Ramos (cell line): ENCODE measurements around the gene AIMP1.

Experiments used
- in situ Hi-C: fragments of 300-500 bp; cut with MboI; formaldehyde crosslinking; loops from one replicate; pipeline ENCODE4 v1.14.3; 2022; ENCODE audit warnings: low sequenced_read_pairs; ENCODE audit not compliant: unreplicated experiment

AIMP1 gene

GRCh38 chr4:106315968-106316772 is at the start of gene AIMP1, which contains the start of gene TBCK:
Gene AIMP1 (plus strand): TSS chr4:106316550. CDS start chr4:106325010, 8,460 bp downstream.
Gene TBCK (minus strand): TSS chr4:106316209. CDS start chr4:106308960, 7,249 bp downstream.
- in situ Hi-C loops, result no loop called here

DNA sequence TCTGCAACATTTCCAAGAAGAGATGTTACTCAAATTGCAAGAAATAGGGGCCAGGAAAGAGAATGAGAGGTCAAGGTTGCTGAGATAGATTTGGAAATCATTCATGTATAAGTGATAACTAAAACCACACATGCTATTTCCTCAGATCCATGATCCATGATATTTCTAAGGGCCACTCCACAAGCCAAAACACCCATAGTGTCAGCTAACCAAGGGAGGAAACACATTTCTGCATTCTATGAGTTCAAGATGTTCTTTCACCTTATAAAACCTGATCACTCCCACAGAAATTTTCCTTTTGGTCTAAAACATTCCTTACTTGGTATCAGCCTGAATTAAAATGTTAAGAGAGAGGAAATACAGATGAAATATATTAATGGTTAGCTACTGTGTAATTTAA is 47.6 kb upstream of the AIMP1 start:
- in situ Hi-C loops, result no loop called here

DNA sequence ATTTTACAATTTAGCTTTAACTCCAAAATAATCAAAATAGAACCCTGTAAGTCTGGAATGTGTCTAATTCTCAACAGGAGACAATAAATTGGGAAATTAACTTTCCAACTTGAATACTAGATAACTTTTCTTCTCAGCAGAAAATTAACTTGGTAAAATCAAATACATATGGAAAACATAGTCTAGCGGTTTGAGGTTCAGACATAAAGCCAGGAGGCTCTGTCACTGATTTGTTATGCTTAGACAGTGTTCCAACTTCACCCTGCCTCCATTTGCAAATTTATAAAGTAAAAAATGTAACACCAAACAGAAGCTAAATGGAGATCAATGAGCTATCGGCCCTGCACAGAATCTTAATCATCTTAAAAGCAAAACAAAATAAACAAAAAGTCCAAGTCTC is 46.6 kb upstream of the AIMP1 start:
- in situ Hi-C loops, result no loop called here

DNA sequence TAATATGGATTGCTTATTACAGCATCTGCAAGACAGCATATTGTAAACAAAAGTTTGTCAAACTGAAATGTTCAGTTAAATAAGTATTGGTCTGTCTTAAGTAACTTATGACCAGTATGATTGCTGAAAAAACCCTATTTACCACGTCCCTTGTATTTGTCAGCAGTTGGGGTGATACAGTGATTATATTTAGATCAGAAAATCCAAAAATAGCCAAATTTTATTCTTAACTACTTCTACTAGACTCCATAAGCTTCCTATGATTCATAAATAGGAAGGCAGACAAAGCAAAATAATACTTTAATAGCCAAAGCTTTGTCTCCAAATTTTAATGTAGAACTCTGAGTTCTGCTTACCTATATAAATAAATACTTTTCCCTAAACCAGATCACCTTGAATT is 45.6 kb upstream of the AIMP1 start:
- in situ Hi-C loops, result no loop called here

- in situ Hi-C loops, result no loop called here
Measured at GRCh38 chr4:106273831-106274230, 42.5 kb upstream of the AIMP1 start.

DNA sequence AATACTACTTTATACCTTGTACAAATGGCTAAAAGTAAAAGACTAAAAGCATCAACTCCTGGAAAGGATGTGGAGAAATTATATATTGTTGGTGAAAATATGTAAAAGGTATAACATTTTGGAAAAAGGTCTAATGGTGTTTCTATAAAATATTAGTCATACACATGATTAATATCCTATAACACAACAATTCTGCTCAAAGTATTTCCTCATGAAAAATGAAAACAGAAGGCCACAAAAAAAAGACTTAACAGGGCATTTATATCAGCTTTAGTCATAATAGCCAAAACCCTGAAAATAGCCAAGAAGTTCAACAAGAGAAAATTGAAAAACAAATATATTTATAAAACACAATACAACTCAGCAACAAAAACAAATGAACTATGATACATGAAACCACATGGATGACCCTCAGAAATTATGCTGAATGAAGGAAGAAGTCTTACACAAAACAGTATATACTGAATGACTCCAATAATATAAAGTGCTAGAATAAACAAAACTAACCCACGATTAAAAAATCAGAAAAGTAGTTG is 39.1 kb upstream of the AIMP1 start:
- in situ Hi-C loops, result no loop called here

DNA sequence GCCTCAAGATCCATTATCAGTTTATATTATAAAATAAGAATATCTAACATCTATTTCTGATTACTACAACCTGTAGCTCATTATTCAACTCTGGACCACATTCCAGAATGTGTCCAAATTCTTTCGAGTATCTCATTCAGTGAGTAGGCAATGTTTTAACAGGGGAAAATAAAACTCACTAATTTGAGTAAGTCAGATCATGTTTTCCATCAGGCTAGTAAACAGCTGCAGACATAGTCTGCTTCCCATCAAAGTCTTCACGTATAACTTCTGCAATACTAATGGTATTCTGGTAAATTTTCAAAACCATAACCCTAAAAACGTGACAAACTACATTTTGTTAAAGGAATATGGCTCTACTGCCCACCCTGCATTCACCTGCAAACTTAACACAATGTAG is 32.1 kb upstream of the AIMP1 start:
- in situ Hi-C loops, result no loop called here

GRCh38 chr4:106286611-106287010 is 29.7 kb upstream of the AIMP1 start:
- in situ Hi-C loops, result no loop called here

DNA sequence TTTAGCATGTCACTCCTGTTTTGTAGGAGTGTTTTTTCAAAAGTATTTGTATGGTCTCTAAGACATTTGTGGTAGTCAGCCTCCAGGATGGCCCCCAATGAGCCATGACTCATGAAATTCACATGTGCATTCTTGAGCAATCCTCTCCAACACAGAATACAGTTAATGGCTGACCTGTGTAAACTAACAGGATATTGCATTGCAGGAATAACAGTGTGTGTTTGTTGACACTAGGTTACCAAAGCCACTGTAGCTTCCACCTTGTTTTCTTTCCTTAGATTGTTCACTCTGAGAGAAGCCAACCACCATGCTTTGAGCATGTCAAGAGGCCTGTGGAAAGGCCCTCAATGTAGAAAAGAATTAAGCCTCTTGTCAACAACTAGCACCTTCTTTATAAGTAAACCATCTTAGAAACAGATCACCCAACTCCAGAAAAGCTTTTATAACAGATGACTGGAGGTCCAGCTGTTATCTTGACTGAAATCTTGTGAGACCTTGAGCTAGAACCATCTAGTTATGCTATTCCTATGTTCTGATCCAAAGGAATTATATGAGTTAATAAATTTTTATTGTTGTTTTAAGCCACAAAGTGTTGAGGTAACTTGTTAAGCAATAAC is 28.9 kb upstream of the AIMP1 start:
- in situ Hi-C loops, result no loop called here

DNA sequence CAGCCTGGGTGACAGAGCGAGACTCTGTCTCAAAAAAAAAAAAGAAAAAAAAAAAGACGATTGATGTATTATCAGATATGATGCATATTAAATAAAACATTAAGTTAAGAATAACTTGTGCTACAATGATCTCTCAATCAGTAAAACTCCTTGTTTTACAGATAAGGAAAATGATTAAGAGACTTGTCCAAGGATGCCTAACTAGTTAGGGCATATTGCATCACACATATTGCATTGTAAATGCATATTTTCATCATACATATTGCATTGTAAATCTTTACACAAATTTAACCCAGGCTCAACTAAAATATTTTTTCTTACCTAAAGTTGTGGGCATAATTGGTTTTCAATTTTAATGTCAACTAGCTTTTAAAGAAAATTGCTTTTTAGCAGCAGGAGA is 26.6 kb upstream of the AIMP1 start:
- in situ Hi-C loops, result no loop called here

GRCh38 chr4:106291678-106292077 is 24.7 kb upstream of the AIMP1 start:
- in situ Hi-C loops, result no loop called here

GRCh38 chr4:106294062-106294461 is 22.3 kb upstream of the AIMP1 start:
- in situ Hi-C loops, result no loop called here

DNA sequence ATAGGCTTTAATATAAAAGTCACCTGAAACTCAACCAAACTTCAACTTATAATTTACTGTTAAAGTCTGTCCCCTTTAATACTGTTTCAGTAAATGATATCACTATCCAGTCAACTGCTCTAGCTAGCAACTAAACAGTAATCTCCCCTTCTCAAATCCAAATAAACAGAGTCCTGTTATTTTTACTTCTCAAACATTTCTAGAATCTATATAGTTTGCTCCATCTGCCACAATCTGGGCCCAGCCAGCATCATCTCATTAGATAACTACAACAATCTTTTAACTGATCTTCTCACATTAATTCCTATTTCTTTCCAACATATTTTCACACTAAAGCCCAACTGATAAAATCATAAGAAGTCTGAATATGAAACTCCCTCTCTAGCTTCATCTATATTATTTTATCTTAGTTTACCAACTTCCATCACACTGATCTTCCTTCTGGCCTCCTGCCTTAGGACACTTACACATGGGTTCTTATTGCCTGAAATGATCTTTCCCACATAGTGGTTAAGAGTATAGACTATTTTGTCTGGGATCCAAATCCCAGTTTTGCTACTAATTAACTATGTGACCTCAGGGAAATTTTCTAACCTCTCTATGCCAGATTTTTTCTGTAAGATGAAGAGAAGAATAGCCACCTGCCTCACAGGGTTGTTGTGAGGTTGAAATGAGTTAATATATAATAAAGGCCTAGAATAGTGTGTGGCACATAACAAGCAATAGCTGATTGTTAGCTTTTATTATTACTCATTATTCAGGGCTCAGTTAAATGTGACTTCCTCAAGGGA is 18.9 kb upstream of the AIMP1 start:
- in situ Hi-C loops, result no loop called here

DNA sequence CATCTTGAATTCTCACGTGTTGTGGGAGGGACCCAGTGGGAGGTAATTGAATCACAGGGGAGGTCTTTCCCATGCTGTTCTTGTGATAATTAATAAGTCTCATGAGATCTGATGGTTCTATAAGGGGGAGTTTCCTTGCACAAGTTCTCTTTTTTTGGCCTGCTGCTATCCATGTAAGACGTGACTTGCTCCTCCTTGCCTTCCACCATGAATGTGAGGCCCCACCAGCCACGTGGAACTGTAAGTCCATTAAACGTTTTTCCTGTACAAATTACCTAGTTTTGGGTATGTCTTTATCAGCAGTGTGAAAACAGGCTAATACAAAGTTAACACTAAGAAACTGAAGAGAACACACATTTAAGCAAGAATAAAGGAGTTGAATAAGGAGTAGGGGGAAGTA is 16.4 kb upstream of the AIMP1 start:
- in situ Hi-C loops, result no loop called here

- in situ Hi-C loops, result no loop called here
Measured at GRCh38 chr4:106301393-106302061, 14.8 kb upstream of the AIMP1 start.

DNA sequence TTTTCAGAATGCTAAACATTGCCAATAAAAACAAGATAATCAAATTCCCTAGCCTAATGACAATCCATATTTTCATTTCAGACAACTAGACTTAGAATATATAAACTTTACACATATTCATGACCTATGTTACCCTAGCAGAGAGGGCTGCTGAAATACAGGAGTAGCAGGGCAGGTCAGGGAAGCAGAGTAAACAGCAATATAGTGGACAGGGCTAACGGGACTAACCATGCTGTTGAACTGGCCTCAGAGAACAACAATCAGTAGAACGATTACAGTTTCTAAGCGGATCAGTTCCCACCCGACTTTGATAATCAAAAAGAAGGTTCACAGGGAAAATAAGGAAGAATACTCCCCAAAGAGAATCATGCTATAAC is 14.3 kb upstream of the AIMP1 start:
- in situ Hi-C loops, result no loop called here

DNA sequence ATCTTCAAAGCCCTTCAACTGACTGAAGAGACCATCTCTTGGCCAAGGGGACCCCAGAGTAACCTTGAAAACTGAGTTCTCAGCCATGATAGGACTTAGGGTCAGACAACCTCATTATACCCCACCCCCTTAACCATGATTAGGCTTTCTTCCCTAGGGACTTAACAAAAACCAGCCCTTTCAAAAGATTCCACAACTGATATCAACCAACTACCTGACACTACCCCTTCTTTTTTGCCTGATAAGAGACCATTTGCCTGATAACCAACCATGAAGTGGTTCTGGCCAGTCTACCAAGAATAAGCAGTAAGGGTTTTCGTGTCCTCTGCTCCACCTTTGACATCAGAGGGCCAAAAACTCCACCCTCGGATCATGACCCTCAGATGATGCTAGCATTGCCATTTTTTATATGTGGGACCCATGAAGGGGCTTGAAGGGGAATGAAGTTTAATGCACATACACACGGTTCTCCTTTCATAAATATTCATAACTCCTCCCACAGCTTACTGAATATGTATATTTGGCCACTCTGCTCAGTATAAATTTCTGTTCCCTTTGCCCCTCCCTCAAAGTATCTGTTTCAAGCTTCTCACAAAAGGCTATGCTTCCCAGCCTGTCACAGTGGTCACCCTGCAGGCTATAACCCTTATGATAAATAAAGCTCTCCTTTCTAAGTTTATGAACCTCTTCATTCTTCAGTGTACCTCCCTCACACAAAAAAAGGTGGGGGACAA is 12.6 kb upstream of the AIMP1 start:
- in situ Hi-C loops, result no loop called here

- in situ Hi-C loops, result no loop called here
Measured at GRCh38 chr4:106304632-106305031, 11.7 kb upstream of the AIMP1 start.

DNA sequence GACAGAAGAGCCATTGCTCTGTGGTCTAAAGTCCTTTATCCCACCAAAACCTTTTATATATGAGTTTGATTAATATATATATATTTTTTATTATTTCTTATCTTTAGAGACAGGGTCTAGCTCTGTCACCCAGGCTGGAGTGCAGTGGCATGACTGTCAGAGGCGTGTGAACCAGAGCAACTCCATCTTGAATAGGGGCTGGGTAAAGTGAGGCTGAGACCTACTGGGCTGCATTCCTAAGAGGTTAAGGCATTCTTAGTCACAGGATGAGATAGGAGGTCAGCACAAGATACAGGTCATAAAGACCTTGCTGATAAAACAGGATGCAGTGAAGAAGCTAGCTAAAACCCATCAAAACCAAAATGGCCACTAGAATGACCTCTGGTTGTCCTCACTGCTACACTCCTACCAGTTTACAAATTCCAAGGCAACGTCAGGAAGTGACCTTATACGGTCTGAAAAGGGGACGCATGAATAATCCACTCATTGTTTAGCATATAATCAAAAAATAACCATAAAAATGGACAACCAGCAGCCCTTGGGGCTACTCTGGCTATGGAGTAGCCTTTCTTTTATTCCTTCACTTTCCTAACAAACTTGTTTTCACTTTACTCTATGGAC is 10.8 kb upstream of the AIMP1 start:
- in situ Hi-C loops, result no loop called here
